HG02840 (cell line): ENCODE measurements around the gene P3H3.
"Not testable (repeated sequence)": the region's sequence is repeated elsewhere in the genome, so short reads cannot be mapped to it uniquely, and the experiment has no call there.

ENCODE experiments used
- ATAC-seq: cut with Tn5 transposase; IDR thresholded peaks from one replicate; pipeline ENCODE4 v1.9.1; 2021; ENCODE audit warnings: mild to moderate bottlenecking, moderate library complexity, moderate number of reproducible peaks; ENCODE audit not compliant: unreplicated experiment, low FRiP score

P3H3 gene

DNA sequence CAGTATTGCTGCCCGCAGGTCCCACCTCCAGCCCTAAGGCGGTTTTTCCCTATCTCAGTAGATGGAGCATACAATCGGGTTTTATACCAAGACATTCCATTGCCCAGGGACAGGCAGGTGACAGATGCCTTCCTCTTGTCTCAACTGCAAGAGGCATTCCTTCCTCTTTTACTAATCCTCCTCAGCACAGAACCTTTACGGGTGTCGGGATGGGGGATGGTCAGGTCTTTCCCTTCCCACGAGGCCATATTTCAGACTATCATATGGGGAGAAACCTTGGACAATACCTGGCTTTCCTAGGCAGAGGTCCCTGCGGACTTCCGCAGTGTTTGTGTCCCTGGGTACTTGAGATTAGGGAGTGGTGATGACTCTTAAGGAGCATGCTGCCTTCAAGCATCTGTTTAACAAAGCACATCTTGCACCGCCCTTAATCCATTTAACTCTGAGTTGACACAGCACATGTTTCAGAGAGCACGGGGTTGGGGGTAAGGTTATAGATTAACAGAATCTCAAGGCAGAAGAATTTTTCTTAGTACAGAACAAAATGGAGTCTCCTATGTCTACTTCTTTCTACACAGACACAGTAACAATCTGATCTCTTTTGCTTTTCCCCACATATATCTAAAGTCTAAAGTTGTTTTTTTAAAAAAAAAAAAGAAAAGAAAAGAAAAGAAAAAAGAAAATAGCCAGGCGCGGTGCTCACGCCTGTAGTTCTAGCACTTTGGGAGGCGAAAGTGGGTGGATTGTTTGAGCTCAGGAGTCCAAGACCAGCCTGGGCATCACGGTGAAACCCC, 58.2 kb downstream of the P3H3 start:
- ATAC-seq: not testable (repeated sequence)

DNA sequence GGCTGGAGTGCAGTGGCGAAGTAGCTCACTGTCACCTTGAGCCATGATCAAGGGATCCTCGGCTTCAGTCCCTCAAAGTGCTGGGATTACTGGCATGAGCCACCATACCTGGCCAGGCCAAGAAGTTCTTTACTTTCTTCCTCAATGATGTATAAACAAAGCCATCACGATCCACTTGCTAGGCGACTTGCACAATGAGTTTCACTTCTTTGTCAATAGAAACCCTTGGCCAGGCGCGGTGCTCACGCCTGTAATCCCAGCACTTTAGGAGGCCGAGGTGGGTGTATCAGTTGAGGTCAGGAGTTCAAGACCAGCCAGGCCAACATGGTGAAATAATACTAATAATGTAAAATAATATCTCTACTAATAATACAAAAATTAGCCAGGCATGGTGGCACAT, 59.3 kb downstream of the P3H3 start:
- no peak for ATAC-seq

GRCh38 chr12:6888360-6888759, 60.2 kb downstream of the P3H3 start:
- ATAC-seq: no peak

DNA sequence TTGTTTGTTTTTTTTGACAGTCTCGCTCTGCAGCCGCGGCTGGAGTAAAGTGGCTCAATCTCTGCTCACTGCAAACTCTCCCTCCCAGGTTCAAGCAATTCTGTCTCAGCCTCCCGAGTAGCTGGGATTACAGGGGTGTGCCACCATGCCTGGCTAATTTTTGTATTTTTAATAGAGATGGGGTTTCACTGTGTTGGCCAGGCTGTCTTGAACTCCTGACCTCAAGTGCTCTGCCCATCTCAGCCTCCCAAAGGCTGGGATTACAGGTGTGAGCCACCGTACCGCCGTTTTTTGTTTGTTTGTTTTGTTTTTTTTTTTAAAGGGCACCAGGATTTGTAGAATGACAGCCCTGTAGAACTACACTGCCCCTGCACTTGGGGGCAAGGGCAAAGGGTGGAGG, 60.6 kb downstream of the P3H3 start:
- not testable (repeated sequence) for ATAC-seq
